Placental epithelial cell (primary cell): ENCODE data around the gene MTA1. TPM values are rescaled to one million over a fixed set of nuclear protein-coding genes. Genes with fewer than 3 reads are reported as not detected.

ENCODE experiments used
- total RNA-seq: library from RNA; depleted of rRNA; stranded (reverse); fragments of >200 nt; gene quantifications from 2 replicates; pipeline ENCODE4 v1.2.3, GENCODE V29; 2012

Gene MTA1
- 49.2 and 74.6 TPM in 2 replicates for total RNA-seq

DNA sequence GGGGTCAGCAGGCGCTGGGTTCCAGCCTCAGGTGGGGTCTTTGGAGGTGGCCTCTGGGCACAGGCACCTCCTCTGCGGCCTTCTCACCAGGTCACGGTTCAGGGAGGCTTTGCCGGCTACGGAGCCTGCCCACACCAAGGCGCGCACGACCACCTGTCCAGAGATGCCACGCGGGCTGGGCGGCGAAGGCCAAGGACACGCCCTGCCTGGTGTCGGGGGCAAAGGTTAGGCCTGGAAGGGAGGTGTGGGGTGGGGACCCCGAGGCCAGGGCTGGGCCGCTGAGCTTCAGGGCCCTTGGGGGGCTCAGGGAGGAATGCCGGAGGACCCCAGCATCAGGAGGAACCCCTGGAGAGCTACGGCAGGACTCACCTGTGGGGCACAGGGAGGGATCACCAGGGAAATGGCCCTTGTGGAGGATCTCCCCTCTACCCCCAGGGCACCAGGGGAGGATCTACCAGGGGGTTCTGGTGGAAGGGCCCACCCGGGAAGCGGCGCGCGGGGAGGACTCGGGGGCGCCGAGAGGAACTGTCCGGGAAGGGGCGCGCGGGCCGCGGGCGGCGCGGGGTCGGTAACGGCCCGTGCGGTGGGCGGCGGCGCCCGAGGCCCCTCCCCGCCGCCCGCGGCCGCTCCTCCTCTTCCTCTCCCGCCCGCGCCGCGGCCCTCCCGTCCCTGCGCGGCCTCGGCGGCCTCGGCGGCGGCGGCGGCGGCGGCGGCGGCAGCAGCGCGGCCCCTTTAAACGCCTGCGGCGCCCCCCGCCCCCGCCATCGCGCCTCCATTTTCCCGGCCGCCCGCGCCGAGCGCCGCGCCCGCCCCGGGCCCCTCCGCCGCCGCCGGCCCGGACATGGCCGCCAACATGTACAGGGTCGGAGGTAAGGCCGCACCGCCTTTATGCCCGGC lies at the start of gene MTA1:
TSS of gene MTA1 (plus strand) at position 633 of the 897 bp plus-strand sequence. CDS start at position 842, 209 bp downstream.

DNA sequence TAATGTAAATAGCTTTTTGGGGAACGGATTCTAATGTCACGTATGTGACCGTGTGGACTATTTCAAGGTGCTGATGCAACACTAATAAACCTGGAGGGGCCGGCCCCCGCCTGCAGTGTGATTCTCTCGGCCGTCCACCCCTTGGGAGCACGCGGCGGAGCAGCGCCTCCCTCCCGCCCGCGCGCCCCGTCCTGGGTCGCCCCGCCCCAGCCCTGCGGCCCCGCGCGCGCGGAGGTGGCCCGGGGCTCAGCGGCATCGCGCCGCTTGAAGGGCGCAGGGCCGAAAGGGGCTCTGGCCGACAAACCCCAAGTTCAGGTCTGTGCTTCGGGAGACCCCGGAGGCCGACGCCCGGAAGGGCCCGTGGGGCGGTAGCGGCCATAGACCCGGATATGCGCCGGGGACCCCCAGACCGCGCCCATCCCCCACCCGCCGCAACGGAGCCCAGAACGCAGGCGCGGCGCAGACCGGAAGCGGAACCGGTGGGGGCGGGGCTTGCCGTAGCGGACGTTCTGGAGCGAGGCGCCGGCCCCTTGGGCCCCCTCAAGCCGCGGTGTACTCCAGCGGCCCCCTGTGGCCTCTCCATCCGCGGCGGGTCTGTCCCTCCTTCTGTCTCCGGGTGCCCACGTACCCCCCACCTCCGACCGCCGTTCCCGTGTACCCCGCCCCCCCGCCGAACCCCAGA lies 21.4 kb upstream of the MTA1 start, which contains the start of gene TEX22:
TSS of gene TEX22 (plus strand) at position 495 of the 682 bp plus-strand sequence. CDS start 803 bp downstream, outside the sequence.

DNA sequence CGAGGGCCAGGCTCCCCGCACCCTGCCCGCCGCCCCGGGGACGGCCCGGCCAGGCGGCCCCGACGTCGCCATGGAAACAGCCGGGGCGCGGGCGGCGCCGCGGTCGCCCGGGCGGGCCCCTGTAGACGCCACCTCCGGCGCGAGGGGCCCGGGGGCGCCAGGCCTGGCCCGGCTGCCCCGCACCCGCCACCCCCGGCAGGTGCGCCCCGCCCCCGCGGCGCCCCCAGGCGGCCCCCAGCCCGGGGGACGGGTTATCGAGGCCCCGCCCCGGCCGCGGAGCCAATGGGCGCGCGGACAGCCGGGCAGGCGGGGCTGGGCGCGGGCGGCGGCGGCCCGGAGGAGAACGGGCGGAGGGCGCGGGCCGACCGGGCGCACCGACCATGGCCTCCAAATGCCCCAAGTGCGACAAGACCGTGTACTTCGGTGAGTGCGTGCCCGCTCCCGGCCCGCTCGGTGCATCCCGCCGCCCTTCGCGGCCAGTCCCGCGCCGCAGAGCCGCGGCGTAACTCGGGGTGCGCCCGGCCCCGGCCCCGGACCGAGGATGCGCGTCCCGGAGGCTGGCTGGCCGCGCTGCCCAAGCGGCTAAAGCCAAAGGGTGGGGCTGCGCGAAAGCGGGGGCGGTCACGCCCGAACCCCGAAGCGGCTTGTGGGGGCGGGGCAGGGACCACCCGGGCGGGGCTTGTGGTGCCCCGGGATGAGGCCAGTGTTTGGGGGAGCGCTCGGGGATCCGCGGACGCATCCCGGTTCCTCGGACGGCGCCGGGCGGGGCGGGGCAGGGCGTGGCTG lies 55.0 kb downstream of the MTA1 start, which contains the start of gene CRIP2:
TSS of gene CRIP2 (plus strand) at position 339 of the 786 bp plus-strand sequence. CDS start at position 381, 42 bp downstream.

DNA sequence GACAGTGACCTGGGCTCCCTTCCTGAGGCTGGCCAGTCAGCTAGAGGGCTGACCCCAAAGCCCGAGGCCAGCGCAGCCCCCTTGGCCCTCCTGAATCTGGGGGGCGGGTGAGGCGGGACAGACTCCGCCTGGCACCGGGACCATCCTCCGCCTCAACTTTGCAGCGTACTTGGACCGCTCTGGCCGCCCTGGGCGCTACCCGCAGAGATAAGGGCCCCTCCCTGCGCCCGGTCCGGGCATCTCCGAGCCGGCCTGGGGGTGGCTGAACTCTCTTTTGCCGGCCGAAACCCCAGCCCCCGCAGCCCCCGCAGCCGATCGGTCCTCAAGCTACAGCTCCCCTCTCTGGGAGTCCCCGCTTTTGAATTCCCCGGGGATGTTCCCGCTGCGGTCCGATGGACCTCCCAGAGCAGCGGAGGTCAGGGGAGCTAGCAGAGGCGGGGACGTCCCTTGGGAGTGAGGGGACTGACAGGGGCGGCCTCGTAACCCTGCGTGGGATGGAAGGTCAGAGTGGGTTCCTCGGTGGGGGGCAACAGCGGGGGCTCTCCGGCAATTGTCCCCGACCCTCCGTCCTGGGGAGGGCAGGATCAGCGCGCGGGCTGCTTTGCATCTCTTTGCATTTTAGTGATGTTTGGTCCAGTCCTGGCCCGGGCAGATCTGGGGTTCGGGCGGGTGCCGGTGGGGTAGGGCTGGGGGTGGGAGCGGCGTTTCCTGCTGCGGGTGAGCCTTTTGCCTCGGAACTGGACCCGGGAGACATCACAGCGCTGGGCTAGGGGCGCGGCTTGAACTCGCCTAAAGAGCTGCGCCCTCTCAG lies 66.7 kb downstream of the MTA1 start, which contains the start of gene CRIP1:
TSS of gene CRIP1 (plus strand) at position 724 of the 811 bp plus-strand sequence. CDS start 374 bp downstream, outside the sequence.

DNA sequence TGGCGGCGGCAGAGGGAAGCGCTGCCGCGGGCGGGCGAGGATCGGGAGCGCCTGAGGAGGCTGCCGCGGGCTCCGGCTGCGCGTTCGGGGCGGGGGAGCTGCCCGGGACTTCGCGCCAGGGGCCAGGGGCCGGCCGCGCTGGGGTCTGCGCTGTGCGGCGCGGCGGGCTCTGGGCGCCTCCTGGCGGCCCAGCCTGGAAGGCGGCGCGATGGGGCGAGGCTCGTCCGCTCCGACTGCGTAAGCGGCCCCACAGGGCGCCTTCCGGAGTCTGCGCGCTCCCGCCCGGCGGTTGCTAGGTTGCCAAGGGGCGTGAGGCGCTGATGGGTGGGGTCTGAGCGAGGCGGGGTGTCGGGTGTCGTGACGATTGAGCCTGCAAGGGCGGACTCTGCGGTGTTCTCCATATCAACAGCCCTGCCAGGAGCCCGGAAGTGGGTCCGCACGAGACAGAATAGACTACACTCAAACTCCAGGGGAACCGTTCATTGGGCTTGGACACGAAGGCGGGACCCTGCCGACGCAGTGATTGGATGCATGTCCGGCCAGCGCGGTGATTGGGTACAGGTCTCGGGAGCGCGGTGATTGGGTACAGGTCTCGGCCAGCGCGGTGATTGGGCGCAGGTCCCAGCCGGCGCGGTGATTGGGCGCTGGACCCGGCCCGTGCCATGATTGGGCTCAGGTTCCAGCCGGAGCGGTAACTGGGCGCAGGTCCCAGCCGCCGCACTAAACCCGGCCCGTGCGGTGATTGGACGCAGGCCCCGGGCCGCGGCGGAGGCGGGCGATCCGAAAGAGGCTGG lies 71.1 kb downstream of the MTA1 start, which contains the start of gene TEDC1:
TSS of gene TEDC1 (plus strand) at position 675 of the 794 bp plus-strand sequence. CDS start 130 bp downstream, outside the sequence.

Other genes with a start within 250 kb of the MTA1 start
- gene NUDT14, start 238.5 kb upstream of the MTA1 start, total RNA-seq, result 16.5 and 36.9 TPM in 2 replicates
- 40.8 and 60.9 TPM in 2 replicates for gene BTBD6, start 171.3 kb upstream of the MTA1 start, total RNA-seq
- gene BRF1, start 118.8 kb upstream of the MTA1 start, total RNA-seq, result 50.3 and 51.5 TPM in 2 replicates
- gene PACS2, start 105.1 kb upstream of the MTA1 start, total RNA-seq, result 50.4 and 56.5 TPM in 2 replicates
- 0.39 and 0.54 TPM in 2 replicates for gene TEX22, start 21.3 kb upstream of the MTA1 start, total RNA-seq
- gene CRIP2, start 55.0 kb downstream of the MTA1 start, total RNA-seq, result 3.7 and 14.5 TPM in 2 replicates
- 5.5 and 9.8 TPM in 2 replicates for gene CRIP1, start 67.1 kb downstream of the MTA1 start, total RNA-seq
- gene TEDC1, start 71.4 kb downstream of the MTA1 start, total RNA-seq, result 5.9 and 7.0 TPM in 2 replicates
- gene TMEM121, start 106.8 kb downstream of the MTA1 start, total RNA-seq, result 3.3 and 3.9 TPM in 2 replicates